HL-60/S4 treated with retinoic acid at 250 ng/mL for 4 days and 3 days (cell line): ENCODE data around the gene SCYGR4.
"Not testable (repeated sequence)": the region's sequence is repeated elsewhere in the genome, so short reads cannot be mapped to it uniquely, and the experiment has no call there.

Experiments used
- in situ Hi-C: fragments of 300-500 bp; cut with MboI; formaldehyde crosslinking; loops from 2 replicates; pipeline ENCODE4 v1.7.0; 2022; ENCODE audit warnings: low sequenced_read_pairs

SCYGR4 gene

GRCh38 chr2:227617316-227618230 lies at the start of gene SCYGR4:
Gene SCYGR4 (plus strand): TSS chr2:227617498. CDS start chr2:227617498, 0 bp downstream.
- in situ Hi-C loops: no loop called here

GRCh38 chr2:227568852-227569169 lies 48.5 kb upstream of the SCYGR4 start:
- in situ Hi-C loops: no loop called here

- in situ Hi-C loops: no loop called here
Measured at GRCh38 chr2:227570615-227571014, 46.7 kb upstream of the SCYGR4 start.

- in situ Hi-C loops: no loop called here
Measured at GRCh38 chr2:227576110-227576509, 41.2 kb upstream of the SCYGR4 start.

GRCh38 chr2:227576812-227577211 lies 40.5 kb upstream of the SCYGR4 start:
- in situ Hi-C loops: no loop called here

- in situ Hi-C loops: no loop called here
Measured at GRCh38 chr2:227577555-227577954, 39.7 kb upstream of the SCYGR4 start.

GRCh38 chr2:227578642-227579041 lies 38.7 kb upstream of the SCYGR4 start:
- in situ Hi-C loops: no loop called here

- in situ Hi-C loops: no loop called here
Measured at GRCh38 chr2:227579791-227580190, 37.5 kb upstream of the SCYGR4 start.

GRCh38 chr2:227582369-227582768 lies 34.9 kb upstream of the SCYGR4 start:
- in situ Hi-C loops: no loop called here

- in situ Hi-C loops: no loop called here
Measured at GRCh38 chr2:227592694-227593387, 24.5 kb upstream of the SCYGR4 start.

GRCh38 chr2:227595797-227596196 lies 21.5 kb upstream of the SCYGR4 start:
- in situ Hi-C loops: no loop called here

GRCh38 chr2:227597036-227597435 lies 20.3 kb upstream of the SCYGR4 start:
- in situ Hi-C loops: no loop called here

- in situ Hi-C loops: no loop called here
Measured at GRCh38 chr2:227597998-227598397, 19.3 kb upstream of the SCYGR4 start.

- in situ Hi-C loops: not testable (repeated sequence)
Measured at GRCh38 chr2:227598835-227599503, 18.3 kb upstream of the SCYGR4 start, which contains the start of gene SCYGR2. Gene SCYGR2 (plus strand): TSS chr2:227598893. CDS start chr2:227598893, 0 bp downstream.

- in situ Hi-C loops: no loop called here
Measured at GRCh38 chr2:227602358-227602757, 14.9 kb upstream of the SCYGR4 start.

- in situ Hi-C loops: no loop called here
Measured at GRCh38 chr2:227606476-227606875, 10.8 kb upstream of the SCYGR4 start.

GRCh38 chr2:227607941-227608340 lies 9.4 kb upstream of the SCYGR4 start:
- in situ Hi-C loops: no loop called here

- in situ Hi-C loops: no loop called here
Measured at GRCh38 chr2:227608561-227609338, 8.5 kb upstream of the SCYGR4 start.

GRCh38 chr2:227610123-227610522 lies 7.2 kb upstream of the SCYGR4 start:
- in situ Hi-C loops: no loop called here

- in situ Hi-C loops: no loop called here
Measured at GRCh38 chr2:227612546-227613271, 4.6 kb upstream of the SCYGR4 start.
